ENCODE data around the gene ACAN.

Gene ACAN

GRCh38 chr15:88775776-88776175 lies 27.5 kb upstream of the ACAN start:
- no peaks in the 10 kb centered on the region for H3K9me2 ChIP-seq (replicated peaks; ENCODE audit: insufficient read depth, low read length)
- no peak overlapping the region for H3K9ac ChIP-seq (ENCODE audit: low read length)
- DNase-seq: no peak
- H3K4me1 ChIP-seq (ENCODE audit: low read length): no peaks in the 10 kb centered on the region
- H3K79me2 ChIP-seq (ENCODE audit: low read length): no peaks in the 10 kb centered on the region
- H2AFZ ChIP-seq (ENCODE audit: low read length): no peak overlapping the region
- H3F3A ChIP-seq (ENCODE audit: insufficient read depth, low read length): no peaks in the 10 kb centered on the region
- no peak overlapping the region for H3K4me3 ChIP-seq (ENCODE audit: low read length)
- H3K36me3 ChIP-seq (replicated peaks; ENCODE audit: insufficient read depth, low read length): no peaks in the 10 kb centered on the region
- no peak for TF ChIP-seq EZH2 (optimal IDR thresholded peaks at IDR 0.05; ENCODE audit: low read depth, low read length)
- TF ChIP-seq EZH2phosphoT487 (IDR thresholded peaks at IDR 0.05; ENCODE audit: low read length): no peak
- no peak for TF ChIP-seq CTCF (IDR thresholded peaks at IDR 0.05; ENCODE audit: low read length)
- H3K9me3 ChIP-seq (replicated peaks; ENCODE audit: insufficient read depth, low read length): no peaks in the 10 kb centered on the region
- H3K27ac ChIP-seq (ENCODE audit: low read length): no peak overlapping the region
- H4K20me1 ChIP-seq (ENCODE audit: insufficient read depth, low read length): no peaks in the 10 kb centered on the region
- H3K27me3 ChIP-seq (replicated peaks; ENCODE audit: insufficient read depth, low read length): no peaks in the 10 kb centered on the region
- H3K4me2 ChIP-seq (ENCODE audit: low read depth, low read length): no peak overlapping the region

- no peak overlapping the region for H2AFZ ChIP-seq (ENCODE audit: low read length)
- H3K4me2 ChIP-seq (ENCODE audit: low read depth, low read length): no peak overlapping the region
- no peak overlapping the region for H3K9ac ChIP-seq (ENCODE audit: low read length)
- H3K4me3 ChIP-seq (ENCODE audit: low read length): no peak overlapping the region
- TF ChIP-seq CTCF (IDR thresholded peaks at IDR 0.05; ENCODE audit: low read length): no peak
- TF ChIP-seq EZH2 (optimal IDR thresholded peaks at IDR 0.05; ENCODE audit: low read depth, low read length): no peak
- no peak for TF ChIP-seq EZH2phosphoT487 (IDR thresholded peaks at IDR 0.05; ENCODE audit: low read length)
- H4K20me1 ChIP-seq (ENCODE audit: insufficient read depth, low read length): no peaks in the 10 kb centered on the region
- H3K27ac ChIP-seq (ENCODE audit: low read length): no peak overlapping the region
- H3K9me2 ChIP-seq (replicated peaks; ENCODE audit: insufficient read depth, low read length): no peaks in the 10 kb centered on the region
- no peaks in the 10 kb centered on the region for H3K79me2 ChIP-seq (ENCODE audit: low read length)
- H3F3A ChIP-seq (ENCODE audit: insufficient read depth, low read length): no peaks in the 10 kb centered on the region
- DNase-seq: no peak
- H3K27me3 ChIP-seq (replicated peaks; ENCODE audit: insufficient read depth, low read length): no peaks in the 10 kb centered on the region
- no peaks in the 10 kb centered on the region for H3K9me3 ChIP-seq (replicated peaks; ENCODE audit: insufficient read depth, low read length)
- H3K4me1 ChIP-seq (ENCODE audit: low read length): no peaks in the 10 kb centered on the region
- no peaks in the 10 kb centered on the region for H3K36me3 ChIP-seq (replicated peaks; ENCODE audit: insufficient read depth, low read length)
Measured at GRCh38 chr15:88776646-88777045, 26.6 kb upstream of the ACAN start.

- Histone ChIP-seq H4K20me1 (ENCODE audit: insufficient read depth, low read length) (no peaks in the 10 kb centered on the region), H3K4me2 (ENCODE audit: low read depth, low read length) (no peak overlapping the region), H3K4me1 (ENCODE audit: low read length) (no peaks in the 10 kb centered on the region), H2AFZ (ENCODE audit: low read length) (no peak overlapping the region), H3K4me3 (ENCODE audit: low read length) (no peak overlapping the region), H3K9me2 (replicated peaks; ENCODE audit: insufficient read depth, low read length) (no peaks in the 10 kb centered on the region), H3K9me3 (replicated peaks; ENCODE audit: insufficient read depth, low read length) (no peaks in the 10 kb centered on the region), H3K79me2 (ENCODE audit: low read length) (no peaks in the 10 kb centered on the region), H3K27ac (ENCODE audit: low read length) (no peak overlapping the region), H3F3A (ENCODE audit: insufficient read depth, low read length) (no peaks in the 10 kb centered on the region), H3K36me3 (replicated peaks; ENCODE audit: insufficient read depth, low read length) (no peaks in the 10 kb centered on the region), H3K9ac (ENCODE audit: low read length) (no peak overlapping the region), H3K27me3 (replicated peaks; ENCODE audit: insufficient read depth, low read length) (no peaks in the 10 kb centered on the region)
- TF ChIP-seq EZH2 (optimal IDR thresholded peaks at IDR 0.05; ENCODE audit: low read depth, low read length) (no peak), EZH2phosphoT487 (IDR thresholded peaks at IDR 0.05; ENCODE audit: low read length) (no peak), CTCF (IDR thresholded peaks at IDR 0.05; ENCODE audit: low read length) (no peak)
- DNase-seq: no peak
Measured at GRCh38 chr15:88779944-88780343, 23.3 kb upstream of the ACAN start.

All from MM.1S (cell line).